ENCODE results near the gene TMEM178B.

The TMEM178B gene

DNA sequence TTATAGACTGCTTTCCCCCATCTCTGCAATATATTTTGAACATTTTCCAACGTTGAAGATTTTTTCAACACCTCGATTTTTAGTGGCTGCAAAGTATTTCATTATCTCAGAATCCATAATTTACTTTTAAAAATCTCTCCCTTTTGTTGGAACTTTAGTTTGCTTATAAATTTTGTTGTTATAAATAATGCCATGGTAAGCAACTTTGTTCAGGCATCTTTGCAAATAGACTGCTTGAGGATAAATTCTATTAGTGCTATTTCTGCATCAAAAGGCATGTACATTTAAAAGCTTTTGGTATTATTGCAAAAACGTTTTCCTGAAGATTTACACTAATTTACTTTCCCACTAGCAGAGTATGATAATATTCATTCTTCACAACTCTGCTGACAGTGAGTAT is 79.4 kb downstream of the TMEM178B start:
- H3K4me3 ChIP-seq (replicated peaks; ENCODE audit: low read depth, low read length), result no peak overlapping the region
- no peak for DNase-seq (ENCODE audit: extremely low read depth, low read depth)

DNA sequence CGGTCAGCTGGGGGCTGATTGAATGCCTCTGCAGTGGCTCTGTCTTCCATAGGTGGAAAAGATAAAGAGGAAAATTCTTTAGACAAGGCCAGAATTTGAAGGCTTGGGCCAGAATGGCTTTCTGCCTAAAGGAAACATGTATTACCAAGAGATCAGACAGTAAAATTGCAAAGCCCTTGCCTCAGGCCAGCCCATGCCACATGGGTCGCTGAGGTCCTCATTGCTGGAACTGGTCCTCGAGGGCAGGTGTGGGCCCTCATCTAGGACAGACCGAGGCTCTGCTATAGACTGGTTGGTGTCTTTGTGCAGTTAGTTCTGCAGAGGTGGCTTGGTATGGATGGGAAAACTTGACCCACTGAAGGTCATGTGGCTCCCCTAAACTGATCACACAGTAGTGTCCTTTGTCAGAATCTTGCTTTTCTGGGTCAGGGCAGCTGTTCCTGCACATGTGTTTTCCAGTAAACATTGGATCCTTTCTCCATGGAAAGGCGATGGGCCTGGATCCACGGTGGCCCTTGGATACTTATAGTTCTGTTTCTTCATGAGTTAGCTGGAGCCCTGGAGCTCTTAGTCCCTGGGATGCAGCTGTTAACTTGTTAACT is 80.4 kb downstream of the TMEM178B start:
- TF ChIP-seq, protein P1, sequence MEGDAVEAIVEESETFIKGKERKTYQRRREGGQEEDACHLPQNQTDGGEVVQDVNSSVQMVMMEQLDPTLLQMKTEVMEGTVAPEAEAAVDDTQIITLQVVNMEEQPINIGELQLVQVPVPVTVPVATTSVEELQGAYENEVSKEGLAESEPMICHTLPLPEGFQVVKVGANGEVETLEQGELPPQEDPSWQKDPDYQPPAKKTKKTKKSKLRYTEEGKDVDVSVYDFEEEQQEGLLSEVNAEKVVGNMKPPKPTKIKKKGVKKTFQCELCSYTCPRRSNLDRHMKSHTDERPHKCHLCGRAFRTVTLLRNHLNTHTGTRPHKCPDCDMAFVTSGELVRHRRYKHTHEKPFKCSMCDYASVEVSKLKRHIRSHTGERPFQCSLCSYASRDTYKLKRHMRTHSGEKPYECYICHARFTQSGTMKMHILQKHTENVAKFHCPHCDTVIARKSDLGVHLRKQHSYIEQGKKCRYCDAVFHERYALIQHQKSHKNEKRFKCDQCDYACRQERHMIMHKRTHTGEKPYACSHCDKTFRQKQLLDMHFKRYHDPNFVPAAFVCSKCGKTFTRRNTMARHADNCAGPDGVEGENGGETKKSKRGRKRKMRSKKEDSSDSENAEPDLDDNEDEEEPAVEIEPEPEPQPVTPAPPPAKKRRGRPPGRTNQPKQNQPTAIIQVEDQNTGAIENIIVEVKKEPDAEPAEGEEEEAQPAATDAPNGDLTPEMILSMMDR (IDR thresholded peaks at IDR 0.05; ENCODE audit: low read depth, low read length, missing control alignments), result no peak
- H3K4me3 ChIP-seq (replicated peaks; ENCODE audit: low read depth, low read length), result no peak overlapping the region
- DNase-seq (ENCODE audit: extremely low read depth, low read depth), result no peak

More for the DNA sequence above, 79.4 kb downstream of the TMEM178B start:
- TF ChIP-seq, protein P1 (IDR thresholded peaks at IDR 0.05; ENCODE audit: low read depth, low read length, missing control alignments), result no peak

DNA sequence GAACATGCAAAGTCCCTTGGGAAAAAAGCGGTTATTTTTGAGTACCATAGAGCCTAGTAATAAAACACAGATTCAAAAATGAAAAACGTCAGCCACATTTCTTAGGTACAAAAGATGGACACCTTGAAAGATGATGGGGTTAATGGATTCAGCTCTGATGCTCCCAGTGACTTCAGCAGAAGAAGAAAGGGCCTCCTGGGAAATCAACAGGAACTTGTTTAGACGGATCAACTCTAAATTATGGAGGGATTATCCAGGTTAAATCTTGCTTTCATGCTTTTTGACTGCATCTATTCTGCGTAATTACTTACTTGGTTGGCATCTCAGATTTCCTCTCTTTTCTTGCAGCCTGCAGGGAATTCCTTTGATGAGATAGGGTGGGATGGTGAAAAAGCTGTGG is 82.5 kb downstream of the TMEM178B start:
- no peak overlapping the region for H3K4me3 ChIP-seq (replicated peaks; ENCODE audit: low read depth, low read length)
- TF ChIP-seq, protein P1 (IDR thresholded peaks at IDR 0.05; ENCODE audit: low read depth, low read length, missing control alignments), result no peak
- DNase-seq (ENCODE audit: extremely low read depth, low read depth), result no peak

DNA sequence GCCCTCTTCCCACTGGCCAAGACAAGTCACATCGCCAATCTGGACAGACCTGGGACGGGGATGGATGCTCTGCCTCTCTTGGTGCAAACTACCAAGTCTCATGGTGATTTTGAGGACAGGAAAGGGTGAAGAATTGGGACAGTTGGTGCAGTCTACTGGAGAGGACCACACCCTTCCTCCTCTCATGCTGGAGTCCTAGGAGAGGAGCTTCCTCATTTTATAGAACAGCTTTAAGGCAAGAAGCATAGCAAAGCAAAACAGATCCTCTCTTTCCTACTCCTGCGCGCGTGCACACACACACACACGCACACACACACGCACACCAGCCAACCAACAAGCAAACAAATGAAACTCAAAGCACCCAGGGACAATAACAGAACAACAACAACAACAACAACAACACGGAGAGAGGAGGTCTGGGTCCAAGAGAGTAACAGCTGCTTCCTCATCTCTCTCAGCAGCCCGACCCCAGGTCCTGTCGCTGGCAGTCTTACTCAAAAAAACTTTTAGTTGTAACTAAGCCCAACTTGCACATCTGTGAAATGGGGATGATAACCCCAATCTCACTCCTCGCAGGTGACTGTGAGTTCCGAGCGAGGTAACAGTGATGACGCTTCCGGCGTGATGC is 83.4 kb downstream of the TMEM178B start:
- DNase-seq (ENCODE audit: extremely low read depth, low read depth), result no peak
- TF ChIP-seq, protein P1 (IDR thresholded peaks at IDR 0.05; ENCODE audit: low read depth, low read length, missing control alignments), result no peak
- no peak overlapping the region for H3K4me3 ChIP-seq (replicated peaks; ENCODE audit: low read depth, low read length)

DNA sequence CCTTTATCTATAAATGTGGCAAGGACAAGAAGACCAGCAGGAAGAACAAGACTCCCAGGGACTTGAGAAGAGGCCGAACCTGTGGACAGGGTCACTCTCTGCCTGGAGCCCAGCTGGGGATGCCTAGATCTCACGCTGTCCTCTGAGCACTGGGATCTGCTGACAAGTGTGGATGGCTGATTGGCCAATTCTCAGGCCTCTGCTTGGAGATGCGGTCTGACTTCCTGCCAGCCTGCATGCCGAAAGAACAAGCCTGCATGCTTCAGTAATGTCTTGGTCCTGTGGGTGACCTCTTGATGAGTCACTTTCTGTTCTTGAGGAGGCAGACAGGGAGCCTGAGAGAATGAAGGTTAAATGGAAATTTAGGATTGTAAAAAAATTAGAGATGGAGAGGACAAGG is 84.7 kb downstream of the TMEM178B start:
- DNase-seq (ENCODE audit: extremely low read depth, low read depth), result peak; percentile 31
- H3K4me3 ChIP-seq (replicated peaks; ENCODE audit: low read depth, low read length), result no peak overlapping the region
- TF ChIP-seq, protein P1 (IDR thresholded peaks at IDR 0.05; ENCODE audit: low read depth, low read length, missing control alignments), result no peak

DNA sequence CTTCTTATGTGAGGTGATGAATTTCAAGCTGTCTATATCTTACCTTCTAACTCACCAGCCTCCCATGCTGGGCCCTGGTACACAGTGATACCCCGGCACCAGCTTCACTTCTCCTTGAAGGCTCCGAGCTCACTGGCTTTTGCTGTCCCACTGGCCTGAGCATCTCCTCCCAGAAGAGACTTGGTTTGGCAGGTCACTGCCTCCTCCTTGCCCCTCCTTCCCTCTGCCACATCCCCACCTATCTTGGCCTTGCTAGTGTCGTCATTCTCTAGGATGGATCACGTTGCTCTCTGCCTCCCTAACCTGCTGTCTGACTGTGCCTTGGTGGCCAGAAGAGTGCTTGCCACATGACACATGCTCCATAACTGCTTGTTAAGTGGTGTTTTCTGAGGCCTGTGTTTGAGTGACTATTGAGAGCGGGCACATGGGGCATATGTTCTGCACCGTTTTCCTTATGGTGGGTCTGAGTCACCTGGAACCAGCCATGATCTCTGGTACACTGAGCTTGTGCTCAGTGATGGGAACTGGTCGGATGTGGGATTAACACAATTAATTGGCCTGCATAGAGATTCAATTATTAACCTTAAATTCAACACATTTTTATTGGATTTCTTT is 86.5 kb downstream of the TMEM178B start:
- H3K4me3 ChIP-seq (replicated peaks; ENCODE audit: low read depth, low read length), result no peak overlapping the region
- DNase-seq (ENCODE audit: extremely low read depth, low read depth), result no peak
- TF ChIP-seq, protein P1 (IDR thresholded peaks at IDR 0.05; ENCODE audit: low read depth, low read length, missing control alignments), result no peak

Measured in HFF-Myc (cell line).